H1 (cell line): Measurements from ENCODE around the gene KCNIP3. TPM values are rescaled to one million over a fixed set of nuclear protein-coding genes. Genes with fewer than 3 reads are reported as not detected.

Experiments used
- CTCF ChIA-PET: fragments of 300-600 bp; sonication (Branson Sonifier 250); formaldehyde crosslinking; loops from one replicate; lab custom pipeline; 2021; ENCODE audit not compliant: partially characterized antibody; lab: Charles Lee
- POLR2A ChIA-PET: fragments of 300-600 bp; sonication (Branson Sonifier 250); formaldehyde crosslinking; loops from one replicate; lab custom pipeline; 2021; ENCODE audit warnings: inconsistent platforms; ENCODE audit not compliant: partially characterized antibody; lab: Charles Lee
- DNase-seq, 2 experiments: peaks; one replicate each; pipeline versions ENCODE4 v3.0.0 to v3.0.0-alpha.2; 2010 to 2022; ENCODE audit warnings: low spot score in 2 of 2, low read depth in 1 of 2, mixed read lengths in 1 of 2
- FAIRE-seq: peaks from 2 replicates; lab custom pipeline; 2011; peaks lifted over from hg19 to GRCh38; lab: Jason Lieb, UNC
- H2AFZ ChIP-seq: 2 replicates; pipeline ENCODE4 v1.8.1; 2012; ENCODE audit warnings: low read length, inconsistent platforms
- H2AK5ac ChIP-seq: 2 replicates; pipeline ENCODE4 v1.6.1; 2013; ENCODE audit warnings: low read depth, low read length
- H2BK120ac ChIP-seq: replicated peaks from 2 replicates; pipeline ENCODE3; 2013; ENCODE audit warnings: low read depth, low read length, inconsistent platforms
- H2BK12ac ChIP-seq: 2 replicates; pipeline ENCODE4 v1.6.1; 2013; ENCODE audit warnings: low read depth, low read length
- H2BK15ac ChIP-seq: 2 replicates; pipeline ENCODE4 v1.6.1; 2013; ENCODE audit warnings: low read length
- H2BK20ac ChIP-seq: 2 replicates; pipeline ENCODE4 v1.6.1; 2013; ENCODE audit warnings: low read length
- H2BK5ac ChIP-seq: 2 replicates; pipeline ENCODE4 v1.6.1; 2013; ENCODE audit warnings: low read depth, low read length
- H3K14ac ChIP-seq: 2 replicates; pipeline ENCODE4 v1.6.1; 2013; ENCODE audit warnings: inconsistent platforms; ENCODE audit not compliant: insufficient read length
- H3K18ac ChIP-seq: 2 replicates; pipeline ENCODE4 v1.6.1; 2013; ENCODE audit warnings: low read length; ENCODE audit errors: extremely low read depth
- H3K23ac ChIP-seq: 2 replicates; pipeline ENCODE4 v1.6.1; 2013; ENCODE audit warnings: inconsistent platforms; ENCODE audit not compliant: insufficient read length
- H3K23me2 ChIP-seq: 2 replicates; pipeline ENCODE4 v1.6.1; 2013; ENCODE audit warnings: low read depth, low read length
- H3K27ac ChIP-seq: 2 replicates; pipeline ENCODE4 v1.6.1; 2011; ENCODE audit warnings: low read depth, low read length, inconsistent platforms
- H3K27me3 ChIP-seq, 4 experiments: replicated peaks in 1 of 4; 1 replicate in 1 of 4; 2 replicates in 3 of 4; pipeline versions ENCODE4 v1.6.1 to v1.8.1; 2011 to 2013; ENCODE audit warnings: low read length in 3 of 4, mild to moderate bottlenecking in 3 of 4, inconsistent platforms in 2 of 4, mixed read lengths in 2 of 4, moderate library complexity in 1 of 4; ENCODE audit not compliant: control insufficient read depth in 3 of 4, insufficient read depth in 3 of 4; ENCODE audit errors: extremely low read depth in 1 of 4
- H3K36me3 ChIP-seq, 4 experiments: 2 replicates each; pipeline versions ENCODE4 v1.6.1 to v1.8.1; 2011 to 2013; ENCODE audit warnings: mild to moderate bottlenecking in 4 of 4, low read length in 3 of 4, moderate library complexity in 2 of 4, control low read depth in 1 of 4, inconsistent platforms in 1 of 4; ENCODE audit not compliant: insufficient read depth in 4 of 4, control insufficient read depth in 2 of 4
- H3K4ac ChIP-seq: replicated peaks from 2 replicates; pipeline ENCODE3; 2013; ENCODE audit warnings: low read length, low read depth, mixed read lengths, inconsistent platforms; ENCODE audit not compliant: insufficient read length
- H3K4me1 ChIP-seq, 4 experiments: replicated peaks in 1 of 4; 1 replicate in 1 of 4; 2 replicates in 3 of 4; pipeline versions ENCODE4 v1.6.1 to v1.8.1; 2011 to 2013; ENCODE audit warnings: low read length in 3 of 4, inconsistent platforms in 2 of 4, mixed read lengths in 1 of 4; ENCODE audit not compliant: insufficient read depth in 4 of 4, control insufficient read depth in 3 of 4
- H3K4me2 ChIP-seq, 2 experiments: 2 replicates each; pipeline versions ENCODE4 v1.6.1 to v1.8.1; 2011 to 2013; ENCODE audit warnings: low read depth in 2 of 2, low read length in 2 of 2, control low read depth in 1 of 2, inconsistent platforms in 1 of 2, mild to moderate bottlenecking in 1 of 2; ENCODE audit not compliant: insufficient read depth in 1 of 2
- H3K4me3 ChIP-seq, 4 experiments: fragments of 200-600, 300-600 bp in 1 of 4; sonication (generic), shearing (Covaris generic), sonication (Bioruptor Twin) in 1 of 4; 2 replicates each; pipeline versions ENCODE4 v1.5.1 to v1.8.1; 2011 to 2016; ENCODE audit warnings: low read length in 4 of 4, low read depth in 3 of 4, control low read depth in 2 of 4, inconsistent platforms in 2 of 4, mild to moderate bottlenecking in 2 of 4, mixed read lengths in 1 of 4, moderate library complexity in 1 of 4; ENCODE audit not compliant: insufficient read depth in 2 of 4; ENCODE audit errors: extremely low read depth in 1 of 4
- H3K56ac ChIP-seq: replicated peaks from 2 replicates; pipeline ENCODE3; 2013; ENCODE audit warnings: low read depth, mild to moderate bottlenecking, mixed read lengths, low read length, inconsistent platforms; ENCODE audit not compliant: insufficient read length
- H3K79me1 ChIP-seq: 2 replicates; pipeline ENCODE4 v1.6.1; 2013; ENCODE audit warnings: low read depth, low read length, control low read depth
- H3K79me2 ChIP-seq, 2 experiments: 2 replicates each; pipeline versions ENCODE4 v1.6.1 to v1.8.1; 2012 to 2013; ENCODE audit warnings: low read length in 2 of 2, mild to moderate bottlenecking in 2 of 2, inconsistent platforms in 1 of 2; ENCODE audit not compliant: insufficient read depth in 2 of 2, control insufficient read depth in 1 of 2
- H3K9ac ChIP-seq, 4 experiments: replicated peaks in 1 of 4; 1 replicate in 1 of 4; 2 replicates in 3 of 4; pipeline versions ENCODE4 v1.6.1 to v1.8.1; 2011 to 2013; ENCODE audit warnings: low read depth in 3 of 4, low read length in 3 of 4, control low read depth in 2 of 4, mild to moderate bottlenecking in 2 of 4, moderate library complexity in 2 of 4, inconsistent platforms in 1 of 4; ENCODE audit errors: extremely low read depth in 1 of 4
- H3K9me3 ChIP-seq, 2 experiments: 2 replicates each; pipeline versions ENCODE4 v1.6.1 to v1.8.1; 2012 to 2013; ENCODE audit warnings: mild to moderate bottlenecking in 2 of 2, moderate library complexity in 2 of 2, control low read depth in 1 of 2, inconsistent platforms in 1 of 2, low read depth in 1 of 2, low read length in 1 of 2, mixed read lengths in 1 of 2; ENCODE audit not compliant: insufficient read depth in 2 of 2
- H4K20me1 ChIP-seq, 2 experiments: replicated peaks in 1 of 2; 2 replicates each; pipeline versions ENCODE3 to v1.8.1; 2011 to 2013; ENCODE audit warnings: inconsistent platforms in 2 of 2, low read length in 2 of 2, mild to moderate bottlenecking in 1 of 2; ENCODE audit not compliant: insufficient read depth in 2 of 2, control insufficient read depth in 1 of 2
- H4K5ac ChIP-seq: 2 replicates; pipeline ENCODE4 v1.6.1; 2013; ENCODE audit warnings: low read length, low read depth, mixed read lengths, inconsistent platforms; ENCODE audit not compliant: insufficient read length
- H4K8ac ChIP-seq: 2 replicates; pipeline ENCODE4 v1.8.0; 2013; ENCODE audit warnings: mild to moderate bottlenecking, moderate library complexity, low read length, inconsistent platforms; ENCODE audit not compliant: insufficient read depth; ENCODE audit errors: extremely low read depth
- H4K91ac ChIP-seq: replicated peaks from 2 replicates; pipeline ENCODE3; 2013; ENCODE audit warnings: low read length, mixed read lengths, inconsistent platforms; ENCODE audit not compliant: insufficient read length
- ASH2L ChIP-seq: fragments of 200-600, 300-600 bp; sonication (generic); IDR thresholded peaks from one replicate; pipeline ENCODE4 v1.7.1; 2017; ENCODE audit warnings: low read length
- CBX5 ChIP-seq: fragments of 300-800, 300-1000 bp; sonication (generic); IDR thresholded peaks from 2 replicates; pipeline ENCODE4 v1.7.1; 2016; ENCODE audit warnings: antibody characterized with exemption, low read length, low read depth
- EZH2 ChIP-seq: fragments of 200-600 bp; sonication (generic); IDR thresholded peaks from 2 replicates; pipeline ENCODE4 v1.7.1; 2012; ENCODE audit warnings: low read depth, mild to moderate bottlenecking, moderate library complexity, low read length, inconsistent platforms; ENCODE audit not compliant: severe bottlenecking
- GABPA ChIP-seq: IDR thresholded peaks from 2 replicates; pipeline ENCODE4 v1.6.1; 2011; ENCODE audit warnings: mild to moderate bottlenecking, low read length, moderate library complexity, borderline replicate concordance; ENCODE audit not compliant: insufficient read depth
- KDM4A ChIP-seq: IDR thresholded peaks from one replicate; pipeline ENCODE4 v1.7.1; 2012; ENCODE audit warnings: low read depth, mild to moderate bottlenecking, moderate library complexity, low read length, inconsistent platforms; ENCODE audit not compliant: severe bottlenecking
- POU5F1 ChIP-seq: IDR thresholded peaks from 2 replicates; pipeline ENCODE4 v1.6.1; 2011; ENCODE audit warnings: low read depth, mild to moderate bottlenecking, low read length, moderate library complexity
- RFX5 ChIP-seq: IDR thresholded peaks from 2 replicates; pipeline ENCODE4 v1.6.1; 2011; ENCODE audit warnings: low read depth, low read length, improper control_type of control experiment, borderline replicate concordance
- RXRA ChIP-seq: IDR thresholded peaks from 2 replicates; pipeline ENCODE4 v1.6.1; 2011; ENCODE audit warnings: low read depth, mild to moderate bottlenecking, low read length, moderate library complexity; ENCODE audit not compliant: insufficient read depth
- SIX5 ChIP-seq: IDR thresholded peaks from 2 replicates; pipeline ENCODE4 v1.6.1; 2011; ENCODE audit warnings: mild to moderate bottlenecking, low read depth, low read length
- WGBS, 2 experiments: shearing (Covaris generic) in 1 of 2; methylation state at CpG; one replicate each; pipeline versions ENCODE4 v1.1.6 to v1.1.7; 2013 to 2015; ENCODE audit warnings: low lambda C conversion rate in 2 of 2, mixed read lengths in 2 of 2, inconsistent platforms in 1 of 2, low coverage in 1 of 2, missing lambda C conversion rate in 1 of 2; ENCODE audit not compliant: insufficient replicate concordance in 2 of 2, insufficient coverage in 1 of 2, insufficient read length in 1 of 2; ENCODE audit errors: extremely low coverage in 1 of 2, missing lambda C conversion rate in 1 of 2; 5-methylcytosine and 5-hydroxymethylcytosine counted together
- polyA plus RNA-seq, 7 experiments: library from polyadenylated mRNA; depleted of rRNA in 3 of 7; stranded (reverse) in 5 of 7; unstranded in 2 of 7; fragments of >200 nt in 5 of 7; fragments of 200-250 nt in 2 of 7; gene quantifications; 1 replicate in 5 of 7; 2 replicates in 1 of 7; 4 replicates in 1 of 7; pipeline versions ENCODE4 v1.2.1 to v1.2.3, GENCODE V29; 2011 to 2013; ENCODE audit warnings: missing spikeins in 2 of 7, mixed read lengths in 2 of 7
- total RNA-seq: library from RNA; stranded (reverse); fragmentation: NEBNext Ultra II Directional; extraction: Animal tissue kit (Norgen Biotek cat#: 25700); gene quantifications from 2 replicates; pipeline ENCODE4 v1.2.1, GENCODE V29; 2021
- TF ChIP-seq, protein P1 (sequence below): IDR thresholded peaks from 2 replicates; pipeline ENCODE4 v1.6.1; 2012; ENCODE audit warnings: inconsistent platforms
- TF ChIP-seq, protein P2 (sequence below): IDR thresholded peaks from 2 replicates; pipeline ENCODE4 v1.6.1; 2011; ENCODE audit warnings: low read length, improper control_type of control experiment

Gene KCNIP3
- total and polyA plus RNA-seq, 2 of the 8 experiments (the other 6 are each of a cell fraction or from before 2014, with no cell fraction given) = 0.33 to 1.9 TPM

GRCh38 chr2:95349568-95350322 lies 52.6 kb downstream of the KCNIP3 start:
- Histone ChIP-seq H3K23me2 (peaks cover 5% of the 10 kb centered on the region; the same call in 1 of the 2 replicates), H3K56ac (no peak overlapping the region), H3K79me1 (no peaks in the 10 kb centered on the region), H2BK20ac (no peak overlapping the region), H2AFZ (no peak overlapping the region), H4K5ac (no peak overlapping the region), H3K4me1 (peaks cover 0 to 2% (median 0%) of the 10 kb centered on the region in 4 experiments; a peak in 2 of 7 replicates), H3K4ac (no peak overlapping the region), H3K27me3 (peaks cover 27 to 39% (median 35%) of the 10 kb centered on the region in 4 experiments), H2BK120ac (no peak overlapping the region), H4K91ac (no peak overlapping the region), H3K23ac (no peak overlapping the region), H3K9ac (no peak overlapping the region), H4K20me1 (peaks cover 0 to 7% of the 10 kb centered on the region in 2 experiments), H2AK5ac (no peak overlapping the region), H3K14ac (no peak overlapping the region), H3K36me3 (no peaks in the 10 kb centered on the region; a peak in 1 of 8 replicates), H2BK15ac (no peak overlapping the region), H3K4me2 (no peak overlapping the region), H3K18ac (no peak overlapping the region), H2BK5ac (no peak overlapping the region), H3K4me3 (no peak overlapping the region), H3K9me3 (peaks cover 11 to 54% of the 10 kb centered on the region in 2 experiments; a peak in 3 of 4 replicates), H3K27ac (no peak overlapping the region), H4K8ac (no peak overlapping the region), H2BK12ac (no peak overlapping the region), H3K79me2 (no peaks in the 10 kb centered on the region)
- FAIRE-seq (no peak), DNase-seq (no peak)
- POLR2A ChIA-PET = no interaction called here
- 87% methylated on average over 12 of the region's 12 CpGs; no CpG with 5 or more reads in 1 of the 2 experiments for WGBS, 2 experiments
- CTCF ChIA-PET = no interaction called here
- no peak for TF ChIP-seq ASH2L
- no peak for TF ChIP-seq RXRA
- TF ChIP-seq RFX5 = no peak
- TF ChIP-seq POU5F1 = no peak
- TF ChIP-seq EZH2 = no peak
- no peak for TF ChIP-seq SIX5
- no peak for TF ChIP-seq KDM4A
- TF ChIP-seq, protein P1, sequence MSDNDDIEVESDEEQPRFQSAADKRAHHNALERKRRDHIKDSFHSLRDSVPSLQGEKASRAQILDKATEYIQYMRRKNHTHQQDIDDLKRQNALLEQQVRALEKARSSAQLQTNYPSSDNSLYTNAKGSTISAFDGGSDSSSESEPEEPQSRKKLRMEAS = no peak
- TF ChIP-seq GABPA = no peak
- TF ChIP-seq, protein P2, sequence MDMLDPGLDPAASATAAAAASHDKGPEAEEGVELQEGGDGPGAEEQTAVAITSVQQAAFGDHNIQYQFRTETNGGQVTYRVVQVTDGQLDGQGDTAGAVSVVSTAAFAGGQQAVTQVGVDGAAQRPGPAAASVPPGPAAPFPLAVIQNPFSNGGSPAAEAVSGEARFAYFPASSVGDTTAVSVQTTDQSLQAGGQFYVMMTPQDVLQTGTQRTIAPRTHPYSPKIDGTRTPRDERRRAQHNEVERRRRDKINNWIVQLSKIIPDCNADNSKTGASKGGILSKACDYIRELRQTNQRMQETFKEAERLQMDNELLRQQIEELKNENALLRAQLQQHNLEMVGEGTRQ = no peak
- TF ChIP-seq CBX5 = no peak
